ENCODE data around the gene ZNF221. TPM values are rescaled to one million over a fixed set of nuclear protein-coding genes. Genes with fewer than 3 reads are reported as not detected.

Gene ZNF221
- total RNA-seq, 1 donor from 2014 or later, result 6.1 TPM

DNA sequence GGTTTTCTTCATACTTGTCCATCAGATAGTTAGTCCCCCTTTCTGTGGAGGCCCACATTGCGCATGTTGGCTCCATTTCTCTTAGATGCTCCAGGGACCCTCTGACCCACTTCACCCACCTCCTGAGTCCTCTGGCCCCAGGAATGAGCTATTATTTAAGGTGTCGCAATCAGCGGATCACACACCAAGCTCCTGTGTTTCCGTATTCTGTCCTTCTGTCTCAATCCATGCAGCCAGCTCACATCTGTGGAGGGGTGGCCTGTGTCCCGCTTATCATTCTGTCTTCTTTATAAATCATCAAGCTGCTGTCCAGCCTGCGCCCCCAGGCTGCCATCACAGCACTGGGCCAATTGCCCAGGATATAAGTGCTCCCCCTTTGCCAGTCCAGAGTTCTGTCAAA is 56.4 kb downstream of the ZNF221 start:
- no peak for FAIRE-seq
- H3K27me3 ChIP-seq (ENCODE audit: control insufficient read depth, insufficient read depth, low read length), result no peaks in the 10 kb centered on the region
- TF ChIP-seq, protein P1, sequence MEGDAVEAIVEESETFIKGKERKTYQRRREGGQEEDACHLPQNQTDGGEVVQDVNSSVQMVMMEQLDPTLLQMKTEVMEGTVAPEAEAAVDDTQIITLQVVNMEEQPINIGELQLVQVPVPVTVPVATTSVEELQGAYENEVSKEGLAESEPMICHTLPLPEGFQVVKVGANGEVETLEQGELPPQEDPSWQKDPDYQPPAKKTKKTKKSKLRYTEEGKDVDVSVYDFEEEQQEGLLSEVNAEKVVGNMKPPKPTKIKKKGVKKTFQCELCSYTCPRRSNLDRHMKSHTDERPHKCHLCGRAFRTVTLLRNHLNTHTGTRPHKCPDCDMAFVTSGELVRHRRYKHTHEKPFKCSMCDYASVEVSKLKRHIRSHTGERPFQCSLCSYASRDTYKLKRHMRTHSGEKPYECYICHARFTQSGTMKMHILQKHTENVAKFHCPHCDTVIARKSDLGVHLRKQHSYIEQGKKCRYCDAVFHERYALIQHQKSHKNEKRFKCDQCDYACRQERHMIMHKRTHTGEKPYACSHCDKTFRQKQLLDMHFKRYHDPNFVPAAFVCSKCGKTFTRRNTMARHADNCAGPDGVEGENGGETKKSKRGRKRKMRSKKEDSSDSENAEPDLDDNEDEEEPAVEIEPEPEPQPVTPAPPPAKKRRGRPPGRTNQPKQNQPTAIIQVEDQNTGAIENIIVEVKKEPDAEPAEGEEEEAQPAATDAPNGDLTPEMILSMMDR (IDR thresholded peaks at IDR 0.05; ENCODE audit: insufficient read depth, low read length, severe bottlenecking), result no peak
- peaks cover 14% of the 10 kb centered on the region for H3K36me3 ChIP-seq (ENCODE audit: control insufficient read depth, insufficient read depth, low read length)
- no peak for DNase-seq (ENCODE audit: low read depth)
- no peak overlapping the region for H3K4me3 ChIP-seq (ENCODE audit: low read depth, low read length)

DNA sequence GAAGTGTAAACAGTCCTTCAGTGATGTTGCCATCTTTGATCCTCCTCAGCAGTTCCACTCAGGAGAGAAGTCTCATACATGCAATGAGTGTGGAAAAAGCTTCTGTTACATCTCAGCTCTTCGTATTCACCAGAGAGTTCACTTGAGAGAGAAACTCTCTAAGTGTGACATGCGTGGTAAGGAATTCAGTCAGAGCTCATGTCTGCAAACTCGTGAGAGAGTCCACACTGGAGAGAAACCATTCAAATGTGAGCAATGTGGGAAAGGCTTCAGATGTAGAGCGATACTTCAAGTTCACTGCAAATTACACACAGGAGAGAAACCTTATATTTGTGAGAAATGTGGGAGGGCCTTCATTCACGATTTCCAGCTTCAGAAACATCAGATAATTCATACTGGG is 59.4 kb downstream of the ZNF221 start:
- H3K27me3 ChIP-seq (ENCODE audit: control insufficient read depth, insufficient read depth, low read length), result no peaks in the 10 kb centered on the region
- no peak for FAIRE-seq
- H3K4me3 ChIP-seq (ENCODE audit: low read depth, low read length), result no peak overlapping the region
- DNase-seq (ENCODE audit: low read depth), result no peak
- H3K36me3 ChIP-seq (ENCODE audit: control insufficient read depth, insufficient read depth, low read length), result peaks cover 14% of the 10 kb centered on the region
- TF ChIP-seq, protein P1 (IDR thresholded peaks at IDR 0.05; ENCODE audit: insufficient read depth, low read length, severe bottlenecking), result no peak

Other genes starting within 250 kb of the ZNF221 start
- not detected in 2 replicates for gene IRGC, start 235.2 kb upstream of the ZNF221 start, total RNA-seq
- 4.0 and 4.7 TPM in 2 replicates for gene SMG9, start 196.3 kb upstream of the ZNF221 start, total RNA-seq
- 0.26 and 9.7 TPM in 2 replicates for gene KCNN4, start 170.3 kb upstream of the ZNF221 start, total RNA-seq
- gene LYPD5, start 148.8 kb upstream of the ZNF221 start, total RNA-seq, result 0.38 and 0.53 TPM in 2 replicates
- gene ZNF283, start 123.9 kb upstream of the ZNF221 start, total RNA-seq, result 9.1 and 12.4 TPM in 2 replicates
- gene ZNF404, start 67.3 kb upstream of the ZNF221 start, total RNA-seq, result 1.3 and 2.0 TPM in 2 replicates
- gene ZNF45, start 15.9 kb upstream of the ZNF221 start, total RNA-seq, result 11.8 and 13.7 TPM in 2 replicates
- 8.6 and 9.7 TPM in 2 replicates for gene ZNF155, start 33.0 kb downstream of the ZNF221 start, total RNA-seq
- 3.9 and 4.0 TPM in 2 replicates for gene ZNF230, start 51.7 kb downstream of the ZNF221 start, total RNA-seq
- 8.2 and 8.7 TPM in 2 replicates for gene ZNF222, start 74.2 kb downstream of the ZNF221 start, total RNA-seq
- 5.8 and 6.1 TPM in 2 replicates for gene ZNF223, start 100.8 kb downstream of the ZNF221 start, total RNA-seq
- 2.3 and 2.4 TPM in 2 replicates for gene ZNF284, start 120.9 kb downstream of the ZNF221 start, total RNA-seq
- gene ZNF224, start 143.1 kb downstream of the ZNF221 start, total RNA-seq, result 24.5 and 27.0 TPM in 2 replicates
- 4.2 TPM in 2 replicates for gene ZNF225, start 162.2 kb downstream of the ZNF221 start, total RNA-seq
- gene ZNF234, start 190.3 kb downstream of the ZNF221 start, total RNA-seq, result 6.9 and 9.0 TPM in 2 replicates
- 14.0 and 16.5 TPM in 2 replicates for gene ZNF226, start 213.9 kb downstream of the ZNF221 start, total RNA-seq